Fibroblast of lung (primary cell): Measurements from ENCODE around the gene LCN15. TPM values are rescaled to one million over a fixed set of nuclear protein-coding genes. Genes with fewer than 3 reads are reported as not detected.

ENCODE experiments used
- DNase-seq, 2 donors: peaks; one replicate each; pipeline versions ENCODE4 v3.0.0 to v3.0.0-alpha.2; 2010; ENCODE audit warnings: low read depth in 2 of 2
- H2AFZ ChIP-seq: 2 replicates; pipeline ENCODE4 v1.5.1; 2012; ENCODE audit warnings: low read length, control low read depth, inconsistent platforms
- H3K27ac ChIP-seq: 2 replicates; pipeline ENCODE4 v1.5.1; 2011; ENCODE audit warnings: low read length, control low read depth; ENCODE audit not compliant: insufficient read depth
- H3K27me3 ChIP-seq: 2 replicates; pipeline ENCODE4 v1.5.1; 2011; ENCODE audit warnings: mild to moderate bottlenecking, low read length; ENCODE audit not compliant: control insufficient read depth, insufficient read depth
- H3K36me3 ChIP-seq: 2 replicates; pipeline ENCODE4 v1.5.1; 2011; ENCODE audit warnings: low read length; ENCODE audit not compliant: control insufficient read depth, insufficient read depth
- H3K4me1 ChIP-seq: 2 replicates; pipeline ENCODE4 v1.5.1; 2011; ENCODE audit warnings: low read length; ENCODE audit not compliant: control insufficient read depth, insufficient read depth; ENCODE audit errors: extremely low read depth
- H3K4me2 ChIP-seq: 2 replicates; pipeline ENCODE4 v1.5.1; 2011; ENCODE audit warnings: low read length, control low read depth; ENCODE audit not compliant: insufficient read depth; ENCODE audit errors: extremely low read depth
- H3K4me3 ChIP-seq, 4 experiments: fragments of 200-600 bp in 1 of 4; sonication (generic) in 1 of 4; replicated peaks in 1 of 4; 2 replicates each; pipeline ENCODE4 v1.5.1; 2011 to 2016; ENCODE audit warnings: low read length in 4 of 4, low read depth in 3 of 4, mild to moderate bottlenecking in 3 of 4, control low read depth in 2 of 4, inconsistent platforms in 1 of 4, mixed read lengths in 1 of 4; ENCODE audit not compliant: insufficient read depth in 1 of 4; ENCODE audit errors: control extremely low read depth in 1 of 4
- H3K79me2 ChIP-seq: 2 replicates; pipeline ENCODE4 v1.5.1; 2012; ENCODE audit warnings: mild to moderate bottlenecking, low read length, inconsistent platforms; ENCODE audit not compliant: control insufficient read depth, insufficient read depth
- H3K9ac ChIP-seq: 2 replicates; pipeline ENCODE4 v1.5.1; 2011; ENCODE audit warnings: mild to moderate bottlenecking, low read length, control low read depth; ENCODE audit not compliant: insufficient read depth
- H3K9me3 ChIP-seq: 2 replicates; pipeline ENCODE4 v1.5.1; 2012; ENCODE audit warnings: low read depth, low read length; ENCODE audit not compliant: control insufficient read depth, insufficient read depth
- H4K20me1 ChIP-seq: 2 replicates; pipeline ENCODE4 v1.5.1; 2011; ENCODE audit warnings: low read length; ENCODE audit not compliant: control insufficient read depth, insufficient read depth; ENCODE audit errors: extremely low read depth
- CTCF ChIP-seq, 2 donors: IDR thresholded peaks in 1 of 2; conservative IDR thresholded peaks in 1 of 2; 1 replicate in 1 of 2; 2 replicates in 1 of 2; pipeline ENCODE4 v1.5.1; 2011 to 2012; ENCODE audit warnings: low read length in 2 of 2, control low read depth in 1 of 2, inconsistent platforms in 1 of 2, low read depth in 1 of 2, mild to moderate bottlenecking in 1 of 2
- EZH2 ChIP-seq: IDR thresholded peaks from 2 replicates; pipeline ENCODE4 v1.5.1; 2012; ENCODE audit warnings: low read length, control low read depth, mild to moderate bottlenecking; ENCODE audit errors: missing control alignments
- polyA plus RNA-seq, 2 donors: library from polyadenylated mRNA; depleted of rRNA in 1 of 2; stranded (reverse) in 1 of 2; unstranded in 1 of 2; fragments of >200 nt; gene quantifications; 2 replicates each; pipeline ENCODE4 v1.2.1, GENCODE V29; 2011 to 2012; ENCODE audit warnings: missing spikeins in 1 of 2
- total RNA-seq: library from RNA; depleted of rRNA; stranded (reverse); fragments of >200 nt; gene quantifications from 2 replicates; pipeline ENCODE4 v1.2.1, GENCODE V29; 2014

LCN15 gene
- total and polyA plus RNA-seq, 2 donors (not counting 1 experiment from before 2014, with no cell fraction given) = not detected

GRCh38 chr9:136720251-136720897 is 43.9 kb downstream of the LCN15 start:
- Histone ChIP-seq H3K27me3 (no peaks in the 10 kb centered on the region), H3K79me2 (peaks cover 6% of the 10 kb centered on the region), H3K4me2 (no peak overlapping the region), H3K4me3 (no peak overlapping the region), H4K20me1 (no peaks in the 10 kb centered on the region), H3K36me3 (peaks cover 21% of the 10 kb centered on the region), H3K9me3 (no peaks in the 10 kb centered on the region), H2AFZ (no peak overlapping the region), H3K9ac (no peak overlapping the region), H3K27ac (no peak overlapping the region), H3K4me1 (peaks cover 3% of the 10 kb centered on the region)
- TF ChIP-seq EZH2 = no peak
- no peak for TF ChIP-seq CTCF (conservative IDR thresholded peaks at IDR 0.05 in 1 of 2, IDR thresholded peaks at IDR 0.05 in 1 of 2; ENCODE audit: low read depth in 1 of 2, low read length in 2 of 2)
- DNase-seq = peak in 1 of 2 donors; percentile 41

GRCh38 chr9:136719195-136719880 is 45.0 kb downstream of the LCN15 start:
- no peak overlapping the region for H3K27ac ChIP-seq
- no peak for DNase-seq
- H3K9me3 ChIP-seq = no peaks in the 10 kb centered on the region
- peaks cover 18% of the 10 kb centered on the region for H3K36me3 ChIP-seq
- peaks cover 2% of the 10 kb centered on the region for H3K27me3 ChIP-seq
- no peak overlapping the region for H3K4me3 ChIP-seq
- TF ChIP-seq CTCF (conservative IDR thresholded peaks at IDR 0.05 in 1 of 2, IDR thresholded peaks at IDR 0.05 in 1 of 2; ENCODE audit: low read depth in 1 of 2, low read length in 2 of 2) = no peak
- no peak for TF ChIP-seq EZH2
- H3K9ac ChIP-seq = no peak overlapping the region
- H3K79me2 ChIP-seq = peaks cover 2% of the 10 kb centered on the region
- no peak overlapping the region for H2AFZ ChIP-seq
- no peak overlapping the region for H3K4me2 ChIP-seq
- H4K20me1 ChIP-seq = no peaks in the 10 kb centered on the region
- H3K4me1 ChIP-seq = peaks cover 3% of the 10 kb centered on the region

- Histone ChIP-seq H3K4me1 (peaks cover 3% of the 10 kb centered on the region), H3K9ac (no peak overlapping the region), H3K36me3 (peaks cover 14% of the 10 kb centered on the region), H3K27ac (no peak overlapping the region), H3K9me3 (no peaks in the 10 kb centered on the region), H2AFZ (no peak overlapping the region), H3K4me3 (no peak overlapping the region), H4K20me1 (no peaks in the 10 kb centered on the region), H3K27me3 (peaks cover 4% of the 10 kb centered on the region), H3K4me2 (no peak overlapping the region), H3K79me2 (no peaks in the 10 kb centered on the region)
- TF ChIP-seq EZH2 (no peak), CTCF (conservative IDR thresholded peaks at IDR 0.05 in 1 of 2, IDR thresholded peaks at IDR 0.05 in 1 of 2; ENCODE audit: low read depth in 1 of 2, low read length in 2 of 2) (no peak)
- no peak for DNase-seq
These were observed 45.7 kb downstream of the LCN15 start for GRCh38 chr9:136718345-136719194.
